H9 (cell line): ENCODE results near the gene CCM2. TPM values are rescaled to one million over a fixed set of nuclear protein-coding genes. Genes with fewer than 3 reads are reported as not detected.

Experiments used
- DNase-seq: peaks from one replicate; pipeline ENCODE4 v3.0.0-alpha.2; 2017
- H2AFZ ChIP-seq: one replicate; pipeline ENCODE4 v1.6.1; 2013; ENCODE audit warnings: mild to moderate bottlenecking, low read length, control low read depth, moderate library complexity
- H2AK5ac ChIP-seq: 2 replicates; pipeline ENCODE4 v1.6.1; 2013; ENCODE audit warnings: low read length, control low read depth, mixed read lengths; ENCODE audit not compliant: insufficient read length
- H2BK120ac ChIP-seq: one replicate; pipeline ENCODE4 v1.6.1; 2013; ENCODE audit warnings: low read depth, mild to moderate bottlenecking, low read length, control low read depth, inconsistent platforms; ENCODE audit not compliant: poor library complexity, severe bottlenecking
- H2BK12ac ChIP-seq: 2 replicates; pipeline ENCODE4 v1.6.1; 2013; ENCODE audit warnings: low read length, control low read depth, mixed read lengths, low read depth; ENCODE audit not compliant: insufficient read length
- H2BK15ac ChIP-seq: 2 replicates; pipeline ENCODE4 v1.6.1; 2013; ENCODE audit warnings: low read depth, low read length, control low read depth
- H2BK20ac ChIP-seq: one replicate; pipeline ENCODE4 v1.6.1; 2013; ENCODE audit warnings: low read depth, mild to moderate bottlenecking, low read length, control low read depth, inconsistent platforms; ENCODE audit not compliant: poor library complexity, severe bottlenecking
- H2BK5ac ChIP-seq: 2 replicates; pipeline ENCODE4 v1.6.1; 2013; ENCODE audit warnings: low read length, control low read depth, mixed read lengths; ENCODE audit not compliant: insufficient read length
- H3K14ac ChIP-seq: 2 replicates; pipeline ENCODE4 v1.6.1; 2013; ENCODE audit warnings: low read length, control low read depth; ENCODE audit not compliant: insufficient read depth
- H3K18ac ChIP-seq: 2 replicates; pipeline ENCODE4 v1.6.1; 2013; ENCODE audit warnings: low read depth, mild to moderate bottlenecking, mixed read lengths, low read length, control low read depth; ENCODE audit not compliant: insufficient read length
- H3K23ac ChIP-seq: 2 replicates; pipeline ENCODE4 v1.6.1; 2013; ENCODE audit warnings: low read length, control low read depth, mixed read lengths, low read depth; ENCODE audit not compliant: insufficient read length
- H3K23me2 ChIP-seq: 2 replicates; pipeline ENCODE4 v1.6.1; 2013; ENCODE audit warnings: low read depth, mild to moderate bottlenecking, mixed read lengths, low read length, control low read depth; ENCODE audit not compliant: insufficient read length, poor library complexity, severe bottlenecking
- H3K27ac ChIP-seq: 2 replicates; pipeline ENCODE4 v1.5.1; 2013; ENCODE audit warnings: low read length, control low read depth, mixed read lengths, low read depth; ENCODE audit not compliant: insufficient read length
- H3K27me3 ChIP-seq: 2 replicates; pipeline ENCODE4 v1.6.1; 2013; ENCODE audit warnings: low read length, control low read depth, inconsistent platforms; ENCODE audit not compliant: insufficient read depth
- H3K4ac ChIP-seq: 2 replicates; pipeline ENCODE4 v1.6.1; 2013; ENCODE audit warnings: low read depth, mild to moderate bottlenecking, control low read depth, inconsistent platforms, low read length, moderate library complexity
- H3K4me1 ChIP-seq: 2 replicates; pipeline ENCODE4 v1.6.1; 2013; ENCODE audit warnings: low read length, control low read depth, inconsistent platforms; ENCODE audit not compliant: insufficient read depth
- H3K4me2 ChIP-seq: 2 replicates; pipeline ENCODE4 v1.6.1; 2013; ENCODE audit warnings: low read length, control low read depth, mixed read lengths; ENCODE audit not compliant: insufficient read length, insufficient read depth
- H3K56ac ChIP-seq: 2 replicates; pipeline ENCODE4 v1.6.1; 2013; ENCODE audit warnings: low read depth, mild to moderate bottlenecking, mixed read lengths, low read length, control low read depth; ENCODE audit not compliant: insufficient read length
- H3K79me1 ChIP-seq: 2 replicates; pipeline ENCODE4 v1.6.1; 2013; ENCODE audit warnings: low read depth, mild to moderate bottlenecking, moderate library complexity, low read length, control low read depth, inconsistent platforms; ENCODE audit not compliant: insufficient read depth, poor library complexity, severe bottlenecking
- H3K79me2 ChIP-seq: 2 replicates; pipeline ENCODE4 v1.6.1; 2013; ENCODE audit warnings: low read length, control low read depth, inconsistent platforms; ENCODE audit not compliant: insufficient read depth
- H3K9ac ChIP-seq: 2 replicates; pipeline ENCODE4 v1.6.1; 2013; ENCODE audit warnings: low read length, control low read depth, mixed read lengths; ENCODE audit not compliant: insufficient read length; ENCODE audit errors: extremely low read depth
- H3K9me3 ChIP-seq: one replicate; pipeline ENCODE4 v1.6.1; 2013; ENCODE audit warnings: low read depth, low read length, inconsistent platforms; ENCODE audit not compliant: control insufficient read depth
- H3T11ph ChIP-seq: one replicate; pipeline ENCODE4 v1.6.1; 2013; ENCODE audit warnings: mild to moderate bottlenecking, low read length, control low read depth, inconsistent platforms
- H4K20me1 ChIP-seq: one replicate; pipeline ENCODE4 v1.6.1; 2013; ENCODE audit not compliant: control insufficient read depth, insufficient read length, insufficient read depth
- H4K5ac ChIP-seq: 2 replicates; pipeline ENCODE4 v1.6.1; 2013; ENCODE audit warnings: low read depth, mild to moderate bottlenecking, mixed read lengths, low read length, control low read depth; ENCODE audit not compliant: insufficient read length
- H4K8ac ChIP-seq: replicated peaks from 2 replicates; pipeline ENCODE4 v1.6.1; 2013; ENCODE audit warnings: low read length, control low read depth, mixed read lengths, low read depth; ENCODE audit not compliant: insufficient read length
- H4K91ac ChIP-seq: 2 replicates; pipeline ENCODE4 v1.6.1; 2013; ENCODE audit warnings: low read depth, mild to moderate bottlenecking, moderate library complexity, mixed read lengths, low read length, control low read depth; ENCODE audit not compliant: insufficient read length
- H3K27ac Mint-ChIP-seq, 3 experiments: 2 replicates in 2 of 3; 3 replicates in 1 of 3; pipeline ENCODE4 v1.8.0; 2020 to 2021; ENCODE audit warnings: mixed read lengths in 3 of 3, mild to moderate bottlenecking in 1 of 3, moderate library complexity in 1 of 3
- H3K27me3 Mint-ChIP-seq: 2 replicates; pipeline ENCODE4 v1.8.0; 2021; ENCODE audit warnings: low read depth, mild to moderate bottlenecking, moderate library complexity, mixed read lengths
- H3K36me3 Mint-ChIP-seq, 3 experiments: 2 replicates in 2 of 3; 3 replicates in 1 of 3; pipeline ENCODE4 v1.8.0; 2020 to 2021; ENCODE audit warnings: low read depth in 3 of 3, mixed read lengths in 3 of 3; ENCODE audit not compliant: insufficient read depth in 1 of 3
- H3K4me1 Mint-ChIP-seq, 2 experiments: 2 replicates each; pipeline ENCODE4 v1.8.0; 2020; ENCODE audit warnings: mixed read lengths in 2 of 2
- H3K4me3 Mint-ChIP-seq, 2 experiments: 2 replicates in 1 of 2; 3 replicates in 1 of 2; pipeline ENCODE4 v1.8.0; 2020 to 2021; ENCODE audit warnings: mild to moderate bottlenecking in 2 of 2, mixed read lengths in 2 of 2, moderate library complexity in 1 of 2
- H3K9me3 Mint-ChIP-seq, 2 experiments: 2 replicates in 1 of 2; 3 replicates in 1 of 2; pipeline ENCODE4 v1.8.0; 2020; ENCODE audit warnings: mild to moderate bottlenecking in 2 of 2, mixed read lengths in 2 of 2, moderate library complexity in 1 of 2
- WGBS: extraction: QIAGEN DNeasy Blood & Tissue Kit; methylation state at CpG from one replicate; pipeline ENCODE4 v1.1.7; 2013; ENCODE audit warnings: missing lambda C conversion rate, low lambda C conversion rate, mixed read lengths; ENCODE audit not compliant: insufficient read length; ENCODE audit errors: extremely low coverage; 5-methylcytosine and 5-hydroxymethylcytosine counted together
- total RNA-seq: library from RNA; stranded (reverse); gene quantifications from 2 replicates; pipeline ENCODE4 v1.2.1, GENCODE V29; 2021
- TF ChIP-seq, protein P1 (sequence below): fragments of 200-600 bp; sonication (generic); conservative IDR thresholded peaks from 3 replicates; pipeline ENCODE4 v1.8.0; 2021; ENCODE audit warnings: antibody characterized with exemption, mild to moderate bottlenecking

CCM2 gene
- total RNA-seq, 1 experiment from 2014 or later = 30.4 TPM

DNA sequence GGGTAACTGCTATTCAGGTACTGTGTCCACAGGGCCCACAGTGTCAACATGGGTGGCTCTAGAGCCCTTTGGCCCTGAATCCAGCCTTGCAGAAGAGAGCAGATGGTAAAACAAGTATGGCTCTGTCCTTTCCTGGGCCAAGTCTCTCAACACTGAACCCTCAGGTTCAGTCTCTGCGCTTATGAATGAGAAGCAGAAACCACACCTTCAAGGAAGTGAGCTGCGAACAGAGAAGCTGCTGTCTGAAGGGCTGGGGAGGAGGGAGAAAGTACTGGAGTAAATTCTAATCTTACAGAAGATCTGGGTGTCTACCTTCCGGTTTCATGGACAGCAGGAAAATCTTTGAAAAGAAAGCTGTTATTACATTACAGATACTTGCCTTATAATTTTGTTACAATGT lies 107.4 kb downstream of the CCM2 start:
- no peak overlapping the region for H3K9ac ChIP-seq
- no peak overlapping the region for H2BK15ac ChIP-seq
- peaks cover 16% of the 10 kb centered on the region; the same call in 1 of the 2 replicates for H3K79me2 ChIP-seq
- no peak overlapping the region for H3K4ac ChIP-seq
- no peak for DNase-seq
- no peaks in the 10 kb centered on the region for H4K20me1 ChIP-seq
- H2AK5ac ChIP-seq = no peak overlapping the region
- Mint-ChIP-seq H3K27ac (no peak overlapping the region; a peak in 1 of 7 replicates), H3K4me3 (no peak overlapping the region), H3K27me3 (no peaks in the 10 kb centered on the region), H3K4me1 (peaks cover 6 to 7% of the 10 kb centered on the region in 2 experiments), H3K9me3 (peaks cover 0 to 4% of the 10 kb centered on the region in 2 experiments; a peak in 1 of 5 replicates), H3K36me3 (peaks cover 40 to 74% (median 69%) of the 10 kb centered on the region in 3 experiments; a peak in 6 of 7 replicates)
- H3K56ac ChIP-seq = no peak overlapping the region
- no peak overlapping the region for H3K14ac ChIP-seq
- WGBS = no CpG with 5 or more reads among the region's 3 CpGs
- no peak overlapping the region for H3K18ac ChIP-seq
- H3K4me1 ChIP-seq = no peaks in the 10 kb centered on the region
- no peak overlapping the region for H2AFZ ChIP-seq
- H3K27me3 ChIP-seq = no peaks in the 10 kb centered on the region
- H4K5ac ChIP-seq = no peak overlapping the region
- H2BK5ac ChIP-seq = no peak overlapping the region
- no peaks in the 10 kb centered on the region for H3K23me2 ChIP-seq
- H4K91ac ChIP-seq = no peak overlapping the region
- H4K8ac ChIP-seq = no peak overlapping the region
- no peak overlapping the region for H3K27ac ChIP-seq
- H3K4me2 ChIP-seq = no peak overlapping the region
- H3T11ph ChIP-seq = no peak overlapping the region
- H3K23ac ChIP-seq = no peak overlapping the region
- H2BK20ac ChIP-seq = no peak overlapping the region
- H2BK12ac ChIP-seq = no peak overlapping the region
- H2BK120ac ChIP-seq = no peak overlapping the region
- no peaks in the 10 kb centered on the region for H3K9me3 ChIP-seq
- TF ChIP-seq, protein P1, sequence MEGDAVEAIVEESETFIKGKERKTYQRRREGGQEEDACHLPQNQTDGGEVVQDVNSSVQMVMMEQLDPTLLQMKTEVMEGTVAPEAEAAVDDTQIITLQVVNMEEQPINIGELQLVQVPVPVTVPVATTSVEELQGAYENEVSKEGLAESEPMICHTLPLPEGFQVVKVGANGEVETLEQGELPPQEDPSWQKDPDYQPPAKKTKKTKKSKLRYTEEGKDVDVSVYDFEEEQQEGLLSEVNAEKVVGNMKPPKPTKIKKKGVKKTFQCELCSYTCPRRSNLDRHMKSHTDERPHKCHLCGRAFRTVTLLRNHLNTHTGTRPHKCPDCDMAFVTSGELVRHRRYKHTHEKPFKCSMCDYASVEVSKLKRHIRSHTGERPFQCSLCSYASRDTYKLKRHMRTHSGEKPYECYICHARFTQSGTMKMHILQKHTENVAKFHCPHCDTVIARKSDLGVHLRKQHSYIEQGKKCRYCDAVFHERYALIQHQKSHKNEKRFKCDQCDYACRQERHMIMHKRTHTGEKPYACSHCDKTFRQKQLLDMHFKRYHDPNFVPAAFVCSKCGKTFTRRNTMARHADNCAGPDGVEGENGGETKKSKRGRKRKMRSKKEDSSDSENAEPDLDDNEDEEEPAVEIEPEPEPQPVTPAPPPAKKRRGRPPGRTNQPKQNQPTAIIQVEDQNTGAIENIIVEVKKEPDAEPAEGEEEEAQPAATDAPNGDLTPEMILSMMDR = no peak
- H3K79me1 ChIP-seq = peaks cover 10% of the 10 kb centered on the region
